Panc1 (cell line): ENCODE results near the gene DYNC2LI1.

Experiments
- CTCF ChIP-seq: fragments of 450-650 bp; IDR thresholded peaks from 2 replicates; pipeline ENCODE4 v1.5.1; 2017; ENCODE audit warnings: mild to moderate bottlenecking
- POLR2AphosphoS5 ChIP-seq: IDR thresholded peaks from 2 replicates; pipeline ENCODE4 v1.6.1; 2012; ENCODE audit warnings: mild to moderate bottlenecking, low read depth, low read length, moderate library complexity
- SIN3A ChIP-seq: IDR thresholded peaks from 2 replicates; pipeline ENCODE4 v1.6.1; 2012; ENCODE audit warnings: low read depth, mild to moderate bottlenecking, low read length, moderate library complexity, borderline replicate concordance; ENCODE audit not compliant: insufficient read depth

GRCh38 chr2:43759195-43759594 is 14.6 kb upstream of the DYNC2LI1 start:
- no peak for TF ChIP-seq CTCF
- TF ChIP-seq POLR2AphosphoS5: peak; percentile 42; the same call in 1 of the 2 replicates
- no peak for TF ChIP-seq SIN3A
